ENCODE data around the gene CELSR1. TPM values are rescaled to one million over a fixed set of nuclear protein-coding genes. Genes with fewer than 3 reads are reported as not detected.

Gene CELSR1
- total RNA-seq, 1 donor from 2014 or later = 7.7 TPM

DNA sequence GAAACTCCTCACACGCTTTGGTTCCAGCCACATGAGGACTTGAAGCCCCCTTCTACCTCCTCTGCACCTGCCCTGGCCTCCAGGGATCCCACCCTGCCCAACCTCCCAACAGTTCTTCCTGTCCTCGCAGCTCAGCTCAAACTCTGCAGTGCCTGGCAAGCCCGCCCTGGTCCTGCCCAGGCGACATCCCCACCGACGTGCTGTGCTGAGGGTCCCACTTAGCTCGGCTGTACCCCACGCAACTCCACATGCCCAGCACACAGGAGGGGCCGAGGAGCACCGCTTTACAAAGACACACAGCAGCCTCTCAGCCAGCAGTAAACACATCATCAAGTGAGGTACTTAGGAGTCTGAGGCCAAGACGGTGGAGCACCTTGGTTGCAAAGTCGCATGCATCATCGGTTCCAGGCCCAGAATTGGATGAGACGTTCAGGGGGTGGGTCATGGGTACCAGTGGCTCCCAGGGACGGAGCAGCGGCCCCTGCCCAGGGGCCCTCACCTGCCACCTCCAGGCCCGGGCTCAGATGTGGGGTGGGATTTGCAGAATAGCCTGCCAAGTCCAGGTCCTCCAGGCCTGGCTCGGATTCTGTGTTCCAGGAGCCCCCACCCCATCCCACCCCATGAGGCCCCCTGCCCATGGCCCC lies 72.6 kb downstream of the CELSR1 start:
- Mint-ChIP-seq H3K36me3 (ENCODE audit: low read depth, unreplicated experiment) (no peaks in the 10 kb centered on the region), H3K9me3 (ENCODE audit: unreplicated experiment) (no peaks in the 10 kb centered on the region), H3K4me3 (ENCODE audit: unreplicated experiment) (no peak overlapping the region), H3K27ac (ENCODE audit: unreplicated experiment) (no peak overlapping the region), H3K27me3 (ENCODE audit: unreplicated experiment) (peaks cover 15% of the 10 kb centered on the region), H3K4me1 (ENCODE audit: unreplicated experiment) (no peaks in the 10 kb centered on the region)
- TF ChIP-seq, protein P1, sequence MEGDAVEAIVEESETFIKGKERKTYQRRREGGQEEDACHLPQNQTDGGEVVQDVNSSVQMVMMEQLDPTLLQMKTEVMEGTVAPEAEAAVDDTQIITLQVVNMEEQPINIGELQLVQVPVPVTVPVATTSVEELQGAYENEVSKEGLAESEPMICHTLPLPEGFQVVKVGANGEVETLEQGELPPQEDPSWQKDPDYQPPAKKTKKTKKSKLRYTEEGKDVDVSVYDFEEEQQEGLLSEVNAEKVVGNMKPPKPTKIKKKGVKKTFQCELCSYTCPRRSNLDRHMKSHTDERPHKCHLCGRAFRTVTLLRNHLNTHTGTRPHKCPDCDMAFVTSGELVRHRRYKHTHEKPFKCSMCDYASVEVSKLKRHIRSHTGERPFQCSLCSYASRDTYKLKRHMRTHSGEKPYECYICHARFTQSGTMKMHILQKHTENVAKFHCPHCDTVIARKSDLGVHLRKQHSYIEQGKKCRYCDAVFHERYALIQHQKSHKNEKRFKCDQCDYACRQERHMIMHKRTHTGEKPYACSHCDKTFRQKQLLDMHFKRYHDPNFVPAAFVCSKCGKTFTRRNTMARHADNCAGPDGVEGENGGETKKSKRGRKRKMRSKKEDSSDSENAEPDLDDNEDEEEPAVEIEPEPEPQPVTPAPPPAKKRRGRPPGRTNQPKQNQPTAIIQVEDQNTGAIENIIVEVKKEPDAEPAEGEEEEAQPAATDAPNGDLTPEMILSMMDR (IDR thresholded peaks at IDR 0.05; ENCODE audit: unreplicated experiment) = no peak
- no peak for DNase-seq (ENCODE audit: low spot score)

DNA sequence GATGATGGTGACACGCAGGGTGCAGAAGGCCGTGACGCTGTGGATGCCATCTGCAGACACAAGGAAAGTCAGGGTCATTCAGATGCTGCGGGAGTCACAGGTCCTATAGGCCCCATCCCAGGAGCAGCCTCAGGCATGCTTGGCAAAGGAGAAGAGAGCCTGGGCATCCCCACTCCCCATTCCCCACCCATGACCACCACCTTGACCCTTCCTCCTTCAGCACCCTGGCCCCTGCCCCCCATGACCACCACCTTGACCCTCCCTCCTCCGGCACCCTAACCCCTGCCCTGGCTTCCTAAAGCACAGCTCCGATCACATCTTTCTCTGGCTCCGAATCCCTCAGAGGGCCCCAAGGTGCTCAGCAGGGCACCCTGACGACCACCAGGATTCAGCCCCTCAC lies 73.1 kb downstream of the CELSR1 start:
- Mint-ChIP-seq H3K36me3 (ENCODE audit: low read depth, unreplicated experiment) (no peaks in the 10 kb centered on the region), H3K4me1 (ENCODE audit: unreplicated experiment) (no peaks in the 10 kb centered on the region), H3K4me3 (ENCODE audit: unreplicated experiment) (no peak overlapping the region), H3K9me3 (ENCODE audit: unreplicated experiment) (no peaks in the 10 kb centered on the region), H3K27ac (ENCODE audit: unreplicated experiment) (no peak overlapping the region), H3K27me3 (ENCODE audit: unreplicated experiment) (peaks cover 13% of the 10 kb centered on the region)
- TF ChIP-seq, protein P1 (IDR thresholded peaks at IDR 0.05; ENCODE audit: unreplicated experiment) = no peak
- DNase-seq (ENCODE audit: low spot score) = no peak

DNA sequence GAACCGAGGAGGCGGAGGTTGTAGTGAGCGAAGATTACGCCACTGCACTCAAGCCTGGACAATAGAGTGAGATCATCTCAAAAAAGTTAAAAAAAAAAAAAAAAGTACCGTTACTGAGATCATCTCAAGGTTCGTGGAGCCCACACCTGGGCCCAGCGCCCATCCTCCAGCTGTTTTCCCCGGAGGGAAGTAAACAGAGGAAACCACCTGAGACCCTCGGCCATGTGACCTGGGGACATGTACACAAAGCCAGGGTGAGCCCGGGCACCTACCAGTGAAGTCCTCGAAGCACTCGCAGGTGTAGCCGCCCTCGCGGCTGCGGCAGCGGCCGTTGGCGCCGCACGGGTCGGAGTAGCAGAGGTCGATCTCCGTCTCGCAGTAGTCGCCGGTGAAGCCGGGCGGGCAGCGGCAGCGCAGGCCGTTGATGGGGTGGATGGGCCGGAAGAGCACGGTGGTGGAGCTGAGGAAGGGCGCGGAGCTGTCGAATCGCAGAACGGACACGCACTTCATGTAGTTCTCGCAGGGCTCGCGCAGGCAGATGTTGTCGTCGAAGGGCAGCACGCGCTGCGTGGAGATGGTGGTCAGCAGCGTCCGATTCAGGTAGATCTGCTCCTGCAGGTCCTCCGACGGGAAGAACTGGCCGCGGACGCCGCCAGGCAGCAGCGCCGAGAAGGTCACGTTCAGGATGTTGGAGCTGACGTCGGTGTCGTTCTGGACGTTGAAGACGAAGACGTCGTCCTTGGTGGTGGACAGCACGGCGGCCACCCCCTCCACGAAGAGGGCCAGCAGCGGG lies 73.8 kb downstream of the CELSR1 start:
- H3K27ac Mint-ChIP-seq (ENCODE audit: unreplicated experiment) = no peak overlapping the region
- H3K4me1 Mint-ChIP-seq (ENCODE audit: unreplicated experiment) = no peaks in the 10 kb centered on the region
- peaks cover 11% of the 10 kb centered on the region for H3K27me3 Mint-ChIP-seq (ENCODE audit: unreplicated experiment)

DNA sequence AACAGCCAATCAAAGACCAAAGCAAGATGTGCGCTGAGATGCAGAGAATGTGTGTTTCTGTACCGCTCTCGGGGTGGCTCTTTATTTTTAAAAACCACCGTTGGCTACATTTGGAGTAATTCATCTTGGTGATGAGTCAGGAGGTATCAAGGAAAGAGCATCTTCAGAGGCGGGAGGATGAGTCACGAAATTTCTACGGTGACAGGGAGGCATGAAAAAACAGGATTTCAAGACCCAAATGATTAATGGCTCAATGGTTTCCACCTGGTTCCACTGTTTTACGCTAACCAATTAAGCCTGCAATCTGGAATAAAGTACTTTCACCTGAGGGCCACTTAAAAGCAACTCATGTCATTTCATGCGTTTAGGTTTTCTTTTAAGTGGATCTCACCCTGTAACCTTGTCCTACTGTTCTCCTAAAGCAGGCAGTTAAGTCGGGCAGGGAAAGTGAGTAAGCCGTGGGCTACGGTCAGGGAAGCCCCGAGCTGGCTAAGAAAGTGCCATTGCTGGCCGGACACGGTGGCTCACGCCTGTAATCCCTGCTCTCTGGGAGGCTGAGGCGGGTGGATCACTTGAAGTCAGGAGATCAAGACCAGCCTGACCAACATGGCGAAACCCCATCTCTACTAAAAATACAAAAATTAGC lies 74.6 kb downstream of the CELSR1 start:
- Mint-ChIP-seq H3K27ac (ENCODE audit: unreplicated experiment) (no peak overlapping the region), H3K9me3 (ENCODE audit: unreplicated experiment) (no peaks in the 10 kb centered on the region), H3K4me1 (ENCODE audit: unreplicated experiment) (no peaks in the 10 kb centered on the region), H3K4me3 (ENCODE audit: unreplicated experiment) (no peak overlapping the region), H3K36me3 (ENCODE audit: low read depth, unreplicated experiment) (no peaks in the 10 kb centered on the region), H3K27me3 (ENCODE audit: unreplicated experiment) (peaks cover 8% of the 10 kb centered on the region)
- no peak for DNase-seq (ENCODE audit: low spot score)
- TF ChIP-seq, protein P1 (IDR thresholded peaks at IDR 0.05; ENCODE audit: unreplicated experiment) = no peak

More for the DNA sequence above, 73.8 kb downstream of the CELSR1 start:
- DNase-seq (ENCODE audit: low spot score) = no peak
- no peaks in the 10 kb centered on the region for H3K9me3 Mint-ChIP-seq (ENCODE audit: unreplicated experiment)
- no peak overlapping the region for H3K4me3 Mint-ChIP-seq (ENCODE audit: unreplicated experiment)
- TF ChIP-seq, protein P1 (IDR thresholded peaks at IDR 0.05; ENCODE audit: unreplicated experiment) = no peak
- no peaks in the 10 kb centered on the region for H3K36me3 Mint-ChIP-seq (ENCODE audit: low read depth, unreplicated experiment)

Data from endothelial cell (in vitro differentiated cells).